Calu3 (cell line): ENCODE data around the gene SLC22A12. TPM values are rescaled to one million over a fixed set of nuclear protein-coding genes. Genes with fewer than 3 reads are reported as not detected.

Experiments used
- BruUV-seq: library from RNA; stranded (reverse); fragments of 400-500 nt; replicated peaks from 2 replicates; lab custom pipeline; 2021; lab: Mats Ljungman, UMichigan
- CTCF ChIA-PET: fragments of 300-600 bp; sonication (Branson Sonifier 250); formaldehyde crosslinking; loops from one replicate; lab custom pipeline; 2022; ENCODE audit warnings: antibody characterized with exemption; lab: Charles Lee
- DNase-seq: peaks from one replicate; pipeline ENCODE4 v3.0.0; 2022
- H3K27ac Mint-ChIP-seq: one replicate; pipeline ENCODE4 v1.8.0; 2022; ENCODE audit warnings: mixed read lengths; ENCODE audit not compliant: unreplicated experiment
- H3K27me3 Mint-ChIP-seq: one replicate; pipeline ENCODE4 v1.8.0; 2022; ENCODE audit warnings: mixed read lengths; ENCODE audit not compliant: unreplicated experiment
- H3K36me3 Mint-ChIP-seq: one replicate; pipeline ENCODE4 v1.8.0; 2022; ENCODE audit warnings: mild to moderate bottlenecking, moderate library complexity, mixed read lengths; ENCODE audit not compliant: insufficient read depth, unreplicated experiment
- H3K4me1 Mint-ChIP-seq: one replicate; pipeline ENCODE4 v1.8.0; 2022; ENCODE audit warnings: mild to moderate bottlenecking, low read depth, mixed read lengths; ENCODE audit not compliant: unreplicated experiment
- H3K4me3 Mint-ChIP-seq: one replicate; pipeline ENCODE4 v1.8.0; 2022; ENCODE audit warnings: mild to moderate bottlenecking, low read depth, moderate library complexity, mixed read lengths; ENCODE audit not compliant: unreplicated experiment
- H3K9me3 Mint-ChIP-seq: one replicate; pipeline ENCODE4 v1.8.0; 2022; ENCODE audit warnings: low read depth, mixed read lengths; ENCODE audit not compliant: unreplicated experiment
- CTCF ChIP-seq: fragments of 200-600 bp; IDR thresholded peaks from one replicate; pipeline ENCODE4 v1.8.0; 2022; ENCODE audit warnings: antibody characterized with exemption; ENCODE audit not compliant: unreplicated experiment
- intact Hi-C: fragments of 100-400 bp; cut with micrococcal nuclease; formaldehyde crosslinking; loops from one replicate; pipeline ENCODE4 v1.10.0; 2022; ENCODE audit not compliant: unreplicated experiment
- total RNA-seq: library from RNA; stranded (reverse); gene quantifications from 2 replicates; pipeline ENCODE4 v1.2.3, GENCODE V29; 2022

Gene SLC22A12
- total RNA-seq, 1 experiment from 2014 or later: not detected

- no TSS peak for BruUV-seq
- intact Hi-C loops: no loop called here
- Mint-ChIP-seq H3K4me1 (no peaks in the 10 kb centered on the region), H3K36me3 (no peaks in the 10 kb centered on the region), H3K27ac (no peak overlapping the region), H3K27me3 (peaks cover 66% of the 10 kb centered on the region), H3K9me3 (no peaks in the 10 kb centered on the region), H3K4me3 (no peak overlapping the region)
- CTCF ChIA-PET: no interaction called here
- no peak for TF ChIP-seq CTCF
- no peak for DNase-seq
These were observed 13.6 kb downstream of the SLC22A12 start for GRCh38 chr11:64604458-64605243.

GRCh38 chr11:64605244-64605560, 14.2 kb downstream of the SLC22A12 start:
- no peak for DNase-seq
- CTCF ChIA-PET: no interaction called here
- intact Hi-C loops: no loop called here
- H3K9me3 Mint-ChIP-seq: no peaks in the 10 kb centered on the region
- no TSS peak for BruUV-seq
- H3K4me3 Mint-ChIP-seq: no peak overlapping the region
- H3K27me3 Mint-ChIP-seq: peaks cover 66% of the 10 kb centered on the region
- no peak for TF ChIP-seq CTCF
- H3K36me3 Mint-ChIP-seq: no peaks in the 10 kb centered on the region
- no peaks in the 10 kb centered on the region for H3K4me1 Mint-ChIP-seq
- no peak overlapping the region for H3K27ac Mint-ChIP-seq

GRCh38 chr11:64605656-64606585, 14.9 kb downstream of the SLC22A12 start:
- DNase-seq: no peak
- Mint-ChIP-seq H3K36me3 (no peaks in the 10 kb centered on the region), H3K4me1 (no peaks in the 10 kb centered on the region), H3K4me3 (no peak overlapping the region), H3K27ac (no peak overlapping the region), H3K9me3 (no peaks in the 10 kb centered on the region), H3K27me3 (peaks cover 70% of the 10 kb centered on the region)
- CTCF ChIA-PET: no interaction called here
- BruUV-seq: no TSS peak
- no peak for TF ChIP-seq CTCF
- intact Hi-C loops: no loop called here

- H3K4me1 Mint-ChIP-seq: no peaks in the 10 kb centered on the region
- BruUV-seq: no TSS peak
- DNase-seq: no peak
- H3K27me3 Mint-ChIP-seq: peaks cover 79% of the 10 kb centered on the region
- no peak overlapping the region for H3K4me3 Mint-ChIP-seq
- CTCF ChIA-PET: no interaction called here
- H3K9me3 Mint-ChIP-seq: no peaks in the 10 kb centered on the region
- intact Hi-C loops: no loop called here
- no peak overlapping the region for H3K27ac Mint-ChIP-seq
- no peaks in the 10 kb centered on the region for H3K36me3 Mint-ChIP-seq
- no peak for TF ChIP-seq CTCF
These were observed 15.9 kb downstream of the SLC22A12 start for GRCh38 chr11:64606796-64607380.
